CD4-positive, CD25-positive, alpha-beta regulatory T cell (primary cell): ENCODE data around the gene TRIO. TPM values are rescaled to one million over a fixed set of nuclear protein-coding genes. Genes with fewer than 3 reads are reported as not detected.

Experiments
- ATAC-seq, 2 donors: fragments of 150-1000 bp; cut with Tn5 transposase; one replicate each; pipeline ENCODE4 v1.10.0; 2021; ENCODE audit warnings: low read depth in 2 of 2, moderate number of reproducible peaks in 2 of 2, moderate library complexity in 1 of 2
- DNase-seq, 3 donors: peaks; one replicate each; pipeline versions ENCODE4 v3.0.0 to v3.0.0-alpha.2; 2012 to 2022; ENCODE audit warnings: mixed read lengths in 1 of 3
- H3K27ac ChIP-seq: one replicate; pipeline ENCODE4 v1.7.0; 2013; ENCODE audit warnings: mild to moderate bottlenecking, low read length; ENCODE audit not compliant: insufficient read depth, poor library complexity, severe bottlenecking
- H3K27me3 ChIP-seq: one replicate; pipeline ENCODE4 v1.7.0; 2013; ENCODE audit warnings: low read length; ENCODE audit not compliant: control insufficient read depth, insufficient read depth
- H3K36me3 ChIP-seq: one replicate; pipeline ENCODE4 v1.7.0; 2013; ENCODE audit warnings: mild to moderate bottlenecking, low read length, moderate library complexity; ENCODE audit not compliant: control insufficient read depth, insufficient read depth
- H3K4me1 ChIP-seq: 2 replicates; pipeline ENCODE4 v1.7.0; 2013; ENCODE audit warnings: mild to moderate bottlenecking, low read length; ENCODE audit not compliant: insufficient read depth, control insufficient read depth, poor library complexity, severe bottlenecking
- H3K4me3 ChIP-seq: one replicate; pipeline ENCODE4 v1.7.0; 2013; ENCODE audit warnings: low read depth, mild to moderate bottlenecking, low read length, moderate library complexity
- H3K9me3 ChIP-seq, 2 experiments: 1 replicate in 1 of 2; 2 replicates in 1 of 2; pipeline ENCODE4 v1.7.0; 2013; ENCODE audit warnings: low read length in 2 of 2, mild to moderate bottlenecking in 1 of 2, moderate library complexity in 1 of 2; ENCODE audit not compliant: control insufficient read depth in 2 of 2
- H3K27ac Mint-ChIP-seq, 3 donors: one replicate each; pipeline ENCODE4 v1.8.0; 2020 to 2022; ENCODE audit warnings: mild to moderate bottlenecking in 3 of 3, mixed read lengths in 3 of 3, moderate library complexity in 2 of 3
- H3K27me3 Mint-ChIP-seq: one replicate; pipeline ENCODE4 v1.8.0; 2022; ENCODE audit warnings: mild to moderate bottlenecking, mixed read lengths
- H3K36me3 Mint-ChIP-seq: one replicate; pipeline ENCODE4 v1.8.0; 2020; ENCODE audit warnings: mixed read lengths
- H3K4me1 Mint-ChIP-seq, 4 donors: one replicate each; pipeline ENCODE4 v1.8.0; 2020 to 2022; ENCODE audit warnings: mixed read lengths in 4 of 4, mild to moderate bottlenecking in 1 of 4
- H3K4me3 Mint-ChIP-seq, 4 donors: one replicate each; pipeline ENCODE4 v1.8.0; 2020 to 2022; ENCODE audit warnings: mild to moderate bottlenecking in 4 of 4, mixed read lengths in 4 of 4, moderate library complexity in 3 of 4
- H3K9me3 Mint-ChIP-seq, 7 donors: one replicate each; pipeline ENCODE4 v1.8.0; 2020 to 2022; ENCODE audit warnings: mixed read lengths in 7 of 7, mild to moderate bottlenecking in 3 of 7, moderate library complexity in 2 of 7
- polyA plus RNA-seq, 4 donors: library from polyadenylated mRNA; unstranded; fragments of 300-500 nt; fragmentation: Illumina TruSeq; gene quantifications; one replicate each; pipeline ENCODE4 v1.2.3, GENCODE V29; 2021
- total RNA-seq: library from RNA; stranded (reverse); gene quantifications from one replicate; pipeline ENCODE4 v1.2.3, GENCODE V29; 2022

The TRIO gene
- total and polyA plus RNA-seq, 5 donors from 2014 or later, result 1.2 to 7.6 (median 1.8) TPM

GRCh38 chr5:14226554-14226953 lies 83.4 kb downstream of the TRIO start:
- Mint-ChIP-seq H3K27me3 (peaks cover 22% of the 10 kb centered on the region), H3K9me3 (no peaks in the 10 kb centered on the region), H3K4me3 (no peak overlapping the region), H3K4me1 (peaks cover 0 to 12% (median 0%) of the 10 kb centered on the region in 4 donors), H3K36me3 (no peaks in the 10 kb centered on the region), H3K27ac (no peak overlapping the region)
- Histone ChIP-seq H3K27me3 (peaks cover 2% of the 10 kb centered on the region), H3K4me1 (no peaks in the 10 kb centered on the region), H3K27ac (no peak overlapping the region), H3K9me3 (no peaks in the 10 kb centered on the region), H3K4me3 (no peak overlapping the region), H3K36me3 (no peaks in the 10 kb centered on the region)
- DNase-seq, result no peak
- ATAC-seq, result no peak

- DNase-seq, result no peak
- H3K4me3 ChIP-seq, result no peak overlapping the region
- H3K36me3 ChIP-seq, result no peaks in the 10 kb centered on the region
- no peak overlapping the region for H3K27ac Mint-ChIP-seq
- H3K27me3 ChIP-seq, result no peaks in the 10 kb centered on the region
- no peaks in the 10 kb centered on the region for H3K36me3 Mint-ChIP-seq
- no peaks in the 10 kb centered on the region for H3K9me3 ChIP-seq
- no peak overlapping the region for H3K4me3 Mint-ChIP-seq
- no peaks in the 10 kb centered on the region for H3K4me1 ChIP-seq
- peaks cover 22% of the 10 kb centered on the region for H3K27me3 Mint-ChIP-seq
- no peak for ATAC-seq
- H3K9me3 Mint-ChIP-seq, result no peaks in the 10 kb centered on the region
- H3K27ac ChIP-seq, result no peak overlapping the region
- H3K4me1 Mint-ChIP-seq, result peaks cover 0 to 12% (median 0%) of the 10 kb centered on the region in 4 donors
These were observed 83.8 kb downstream of the TRIO start for GRCh38 chr5:14226992-14227391.

- H3K27me3 Mint-ChIP-seq, result peaks cover 22% of the 10 kb centered on the region
- H3K27me3 ChIP-seq, result no peaks in the 10 kb centered on the region
- H3K4me1 ChIP-seq, result no peaks in the 10 kb centered on the region
- ATAC-seq (no peak), DNase-seq (no peak)
- H3K27ac ChIP-seq, result no peak overlapping the region
- H3K9me3 ChIP-seq, result no peaks in the 10 kb centered on the region
- no peak overlapping the region for H3K27ac Mint-ChIP-seq
- H3K4me3 ChIP-seq, result no peak overlapping the region
- peaks cover 0 to 12% (median 0%) of the 10 kb centered on the region in 4 donors for H3K4me1 Mint-ChIP-seq
- H3K4me3 Mint-ChIP-seq, result no peak overlapping the region
- no peaks in the 10 kb centered on the region for H3K9me3 Mint-ChIP-seq
- no peaks in the 10 kb centered on the region for H3K36me3 ChIP-seq
- H3K36me3 Mint-ChIP-seq, result no peaks in the 10 kb centered on the region
These were observed 84.4 kb downstream of the TRIO start for GRCh38 chr5:14227513-14227912.

GRCh38 chr5:14228219-14228618 lies 85.1 kb downstream of the TRIO start:
- no peak for ATAC-seq

GRCh38 chr5:14229181-14229580 lies 86.0 kb downstream of the TRIO start:
- H3K4me1 ChIP-seq, result no peaks in the 10 kb centered on the region
- no peaks in the 10 kb centered on the region for H3K4me1 Mint-ChIP-seq
- H3K27me3 Mint-ChIP-seq, result peaks cover 12% of the 10 kb centered on the region
- H3K27me3 ChIP-seq, result peaks cover 2% of the 10 kb centered on the region
- no peak overlapping the region for H3K4me3 Mint-ChIP-seq
- no peaks in the 10 kb centered on the region for H3K9me3 ChIP-seq
- no peaks in the 10 kb centered on the region for H3K9me3 Mint-ChIP-seq
- H3K27ac ChIP-seq, result no peak overlapping the region
- DNase-seq (no peak), ATAC-seq (no peak)
- no peak overlapping the region for H3K27ac Mint-ChIP-seq
- H3K4me3 ChIP-seq, result no peak overlapping the region
- no peaks in the 10 kb centered on the region for H3K36me3 ChIP-seq
- no peaks in the 10 kb centered on the region for H3K36me3 Mint-ChIP-seq

More at GRCh38 chr5:14228219-14228618, 85.1 kb downstream of the TRIO start:
- Mint-ChIP-seq H3K4me1 (peaks cover 0 to 6% (median 0%) of the 10 kb centered on the region in 4 donors), H3K27ac (no peak overlapping the region), H3K36me3 (no peaks in the 10 kb centered on the region), H3K9me3 (no peaks in the 10 kb centered on the region), H3K27me3 (peaks cover 15% of the 10 kb centered on the region), H3K4me3 (no peak overlapping the region)
- Histone ChIP-seq H3K27me3 (no peaks in the 10 kb centered on the region), H3K27ac (no peak overlapping the region), H3K4me1 (no peaks in the 10 kb centered on the region), H3K36me3 (no peaks in the 10 kb centered on the region), H3K4me3 (no peak overlapping the region), H3K9me3 (no peaks in the 10 kb centered on the region)
- DNase-seq, result no peak

- Histone ChIP-seq H3K9me3 (no peaks in the 10 kb centered on the region), H3K27me3 (peaks cover 4% of the 10 kb centered on the region), H3K4me1 (no peaks in the 10 kb centered on the region), H3K4me3 (no peak overlapping the region), H3K36me3 (no peaks in the 10 kb centered on the region), H3K27ac (no peak overlapping the region)
- Mint-ChIP-seq H3K27me3 (peaks cover 14% of the 10 kb centered on the region), H3K4me3 (no peak overlapping the region), H3K27ac (no peak overlapping the region), H3K36me3 (no peaks in the 10 kb centered on the region), H3K4me1 (no peaks in the 10 kb centered on the region), H3K9me3 (no peaks in the 10 kb centered on the region)
- ATAC-seq (no peak), DNase-seq (no peak)
These were observed 86.6 kb downstream of the TRIO start for GRCh38 chr5:14229734-14230133.

GRCh38 chr5:14231156-14231555 lies 88.0 kb downstream of the TRIO start:
- no peak for ATAC-seq
- no peaks in the 10 kb centered on the region for H3K4me1 ChIP-seq
- peaks cover 4% of the 10 kb centered on the region for H3K27me3 ChIP-seq
- Mint-ChIP-seq H3K9me3 (no peaks in the 10 kb centered on the region), H3K4me3 (no peak overlapping the region), H3K4me1 (no peaks in the 10 kb centered on the region), H3K27ac (no peak overlapping the region), H3K27me3 (peaks cover 14% of the 10 kb centered on the region), H3K36me3 (no peaks in the 10 kb centered on the region)
- no peak overlapping the region for H3K27ac ChIP-seq
- H3K36me3 ChIP-seq, result no peaks in the 10 kb centered on the region
- H3K4me3 ChIP-seq, result no peak overlapping the region
- no peaks in the 10 kb centered on the region for H3K9me3 ChIP-seq
- DNase-seq, result no peak

- Mint-ChIP-seq H3K27ac (no peak overlapping the region), H3K36me3 (no peaks in the 10 kb centered on the region), H3K27me3 (peaks cover 10% of the 10 kb centered on the region), H3K4me3 (no peak overlapping the region), H3K4me1 (no peaks in the 10 kb centered on the region), H3K9me3 (no peaks in the 10 kb centered on the region)
- H3K4me3 ChIP-seq, result no peak overlapping the region
- H3K36me3 ChIP-seq, result no peaks in the 10 kb centered on the region
- H3K9me3 ChIP-seq, result no peaks in the 10 kb centered on the region
- DNase-seq (no peak), ATAC-seq (no peak)
- H3K4me1 ChIP-seq, result no peaks in the 10 kb centered on the region
- peaks cover 4% of the 10 kb centered on the region for H3K27me3 ChIP-seq
- H3K27ac ChIP-seq, result no peak overlapping the region
These were observed 88.7 kb downstream of the TRIO start for GRCh38 chr5:14231890-14232289.
